ENCODE data around the gene NXN.

- TF ChIP-seq CTCF (IDR thresholded peaks at IDR 0.05), result no peak
- TF ChIP-seq ZFX (IDR thresholded peaks at IDR 0.05; ENCODE audit: borderline replicate concordance), result no peak
Observed at GRCh38 chr17:1019451-1019850, 39.9 kb upstream of the NXN start.
